KMS-11 (cell line): ENCODE data around the gene ZNF502.

Experiments used
- H2AFZ ChIP-seq: fragments of 200-600 bp; sonication (generic); 2 replicates; pipeline ENCODE4 v1.6.1; 2016; ENCODE audit warnings: antibody characterized with exemption, mixed run types, low read depth
- H3K27ac ChIP-seq: fragments of 200-600 bp; sonication (generic); 2 replicates; pipeline ENCODE4 v1.6.1; 2016; ENCODE audit warnings: mild to moderate bottlenecking, mixed run types
- H3K27me3 ChIP-seq: fragments of 200-600 bp; sonication (generic); 2 replicates; pipeline ENCODE4 v1.6.1; 2017; ENCODE audit warnings: mild to moderate bottlenecking, low read depth, mixed run types, moderate library complexity; ENCODE audit not compliant: insufficient read depth
- H3K36me3 ChIP-seq: fragments of 200-600 bp; sonication (generic); 2 replicates; pipeline ENCODE4 v1.6.1; 2017; ENCODE audit warnings: mild to moderate bottlenecking, mixed run types; ENCODE audit not compliant: insufficient read depth
- H3K4me1 ChIP-seq: fragments of 200-600 bp; sonication (generic); 2 replicates; pipeline ENCODE4 v1.6.1; 2016; ENCODE audit warnings: mild to moderate bottlenecking, low read depth, mixed run types; ENCODE audit not compliant: poor library complexity, severe bottlenecking
- H3K4me2 ChIP-seq: fragments of 200-600 bp; sonication (generic); 2 replicates; pipeline ENCODE4 v1.7.0; 2016; ENCODE audit warnings: mild to moderate bottlenecking, mixed run types
- H3K4me3 ChIP-seq: fragments of 200-600 bp; sonication (generic); IDR thresholded peaks from 2 replicates; pipeline ENCODE4 v1.6.1; 2017; ENCODE audit warnings: low read depth, low read length, mixed read lengths; ENCODE audit not compliant: insufficient read depth
- H3K79me2 ChIP-seq: fragments of 200-600 bp; sonication (generic); 2 replicates; pipeline ENCODE4 v1.6.1; 2016; ENCODE audit warnings: low read depth, mixed run types; ENCODE audit not compliant: insufficient read depth
- H3K9ac ChIP-seq: fragments of 200-600 bp; sonication (generic); 2 replicates; pipeline ENCODE4 v1.6.1; 2016; ENCODE audit warnings: mild to moderate bottlenecking, mixed run types
- H4K20me1 ChIP-seq: fragments of 200-600 bp; sonication (generic); 2 replicates; pipeline ENCODE4 v1.6.1; 2016; ENCODE audit warnings: mild to moderate bottlenecking, mixed run types; ENCODE audit not compliant: insufficient read depth
- CTCF ChIP-seq: fragments of 200-600 bp; sonication (generic); conservative IDR thresholded peaks from 2 replicates; pipeline ENCODE4 v1.6.1; 2017; ENCODE audit warnings: low read depth, mild to moderate bottlenecking, antibody characterized with exemption, low read length, moderate library complexity, mixed read lengths

Gene ZNF502

GRCh38 chr3:44729384-44729910 lies 17.0 kb downstream of the ZNF502 start, which contains the start of gene ZNF501:
Gene ZNF501 (plus strand): TSS chr3:44729635. CDS start chr3:44734422, 4,787 bp downstream.
- TF ChIP-seq CTCF = no peak
- no peak within 1 kb of the TSS for H3K9ac ChIP-seq
- H3K4me2 ChIP-seq = no peak within 1 kb of the TSS
- H3K27ac ChIP-seq = no peak within 1 kb of the TSS
- no peaks in the 10 kb centered on the region for H3K27me3 ChIP-seq
- no peaks in the 10 kb centered on the region for H4K20me1 ChIP-seq
- H3K4me3 ChIP-seq = no peak within 1 kb of the TSS
- H3K79me2 ChIP-seq = no peaks in the 10 kb centered on the region
- H3K4me1 ChIP-seq = no peaks in the 10 kb centered on the region
- H3K36me3 ChIP-seq = no peaks in the 10 kb centered on the region
- H2AFZ ChIP-seq = no peak within 1 kb of the TSS

- no peak for TF ChIP-seq CTCF
- H3K36me3 ChIP-seq = no peaks in the 10 kb centered on the region
- no peak overlapping the region for H3K4me3 ChIP-seq
- H4K20me1 ChIP-seq = no peaks in the 10 kb centered on the region
- no peaks in the 10 kb centered on the region for H3K27me3 ChIP-seq
- H2AFZ ChIP-seq = no peak overlapping the region
- no peaks in the 10 kb centered on the region for H3K79me2 ChIP-seq
- no peaks in the 10 kb centered on the region for H3K4me1 ChIP-seq
- H3K27ac ChIP-seq = no peak overlapping the region
- no peak overlapping the region for H3K4me2 ChIP-seq
- no peak overlapping the region for H3K9ac ChIP-seq
Observed at GRCh38 chr3:44734646-44735168, 22.2 kb downstream of the ZNF502 start.

GRCh38 chr3:44761101-44761423 lies 48.6 kb downstream of the ZNF502 start:
- Histone ChIP-seq H4K20me1 (no peaks in the 10 kb centered on the region), H2AFZ (peak overlapping the region; percentile 64), H3K9ac (peak overlapping the region; percentile 86), H3K79me2 (peaks cover 51% of the 10 kb centered on the region), H3K27ac (peak overlapping the region; percentile 78), H3K4me2 (peak overlapping the region; percentile 25; the same call in 1 of the 2 replicates), H3K36me3 (no peaks in the 10 kb centered on the region), H3K4me3 (no peak overlapping the region), H3K4me1 (no peaks in the 10 kb centered on the region), H3K27me3 (no peaks in the 10 kb centered on the region)
- no peak for TF ChIP-seq CTCF

- no peak within 1 kb of the TSS for H3K4me3 ChIP-seq
- H3K36me3 ChIP-seq = no peaks in the 10 kb centered on the region
- no peaks in the 10 kb centered on the region for H3K4me1 ChIP-seq
- TF ChIP-seq CTCF = 0 out of 2 replicates have a peak, but pooled peaks have one; percentile 20
- H3K4me2 ChIP-seq = peak within 1 kb of the TSS; percentile 46
- H3K27me3 ChIP-seq = no peaks in the 10 kb centered on the region
- H4K20me1 ChIP-seq = no peaks in the 10 kb centered on the region
- H3K79me2 ChIP-seq = peaks cover 51% of the 10 kb centered on the region
- H2AFZ ChIP-seq = peak within 1 kb of the TSS; percentile 64
- H3K9ac ChIP-seq = peak within 1 kb of the TSS; percentile 86
- peak within 1 kb of the TSS; percentile 78 for H3K27ac ChIP-seq
Observed at GRCh38 chr3:44761424-44762169, 49.1 kb downstream of the ZNF502 start, which contains the start of the genes KIAA1143 and KIF15. Gene KIAA1143 (minus strand): TSS chr3:44761619. CDS start chr3:44761602, 17 bp downstream. Gene KIF15 (plus strand): TSS chr3:44761794. CDS start chr3:44761866, 72 bp downstream.
